Osteoblast (primary cell): ENCODE results near the gene IFNA6. TPM values are rescaled to one million over a fixed set of nuclear protein-coding genes. Genes with fewer than 3 reads are reported as not detected.

ENCODE experiments used
- DNase-seq: peaks from one replicate; pipeline ENCODE4 v3.0.0; 2011; ENCODE audit warnings: low spot score, mixed read lengths; ENCODE audit not compliant: insufficient read length; ENCODE audit errors: missing footprints
- H2AFZ ChIP-seq: 2 replicates; pipeline ENCODE4 v1.6.0; 2011; ENCODE audit warnings: mild to moderate bottlenecking, low read length
- H3K27ac ChIP-seq: 2 replicates; pipeline ENCODE4 v1.5.1; 2011; ENCODE audit warnings: mild to moderate bottlenecking, low read depth, low read length, moderate library complexity
- H3K27me3 ChIP-seq: 2 replicates; pipeline ENCODE4 v1.6.0; 2012; ENCODE audit warnings: mild to moderate bottlenecking, control low read depth, inconsistent platforms, low read length, moderate library complexity; ENCODE audit not compliant: insufficient read depth
- H3K36me3 ChIP-seq: 2 replicates; pipeline ENCODE4 v1.5.1; 2011; ENCODE audit warnings: mild to moderate bottlenecking, low read length, control low read depth, moderate library complexity; ENCODE audit not compliant: insufficient read depth
- H3K4me1 ChIP-seq: 2 replicates; pipeline ENCODE4 v1.5.1; 2011; ENCODE audit warnings: mild to moderate bottlenecking, low read length, control low read depth, moderate library complexity; ENCODE audit not compliant: insufficient read depth
- H3K4me2 ChIP-seq: 2 replicates; pipeline ENCODE4 v1.6.0; 2011; ENCODE audit warnings: mild to moderate bottlenecking, low read length; ENCODE audit not compliant: insufficient read depth
- H3K4me3 ChIP-seq: fragments of 200-600 bp; sonication (generic); 3 replicates; pipeline ENCODE4 v1.5.1; 2012; ENCODE audit warnings: mild to moderate bottlenecking, low read length, inconsistent platforms; ENCODE audit not compliant: insufficient read depth
- H3K79me2 ChIP-seq: 2 replicates; pipeline ENCODE4 v1.6.0; 2012; ENCODE audit warnings: mild to moderate bottlenecking, low read length, control low read depth, inconsistent platforms; ENCODE audit not compliant: insufficient read depth
- H3K9me3 ChIP-seq: 2 replicates; pipeline ENCODE4 v1.5.1; 2011; ENCODE audit warnings: low read depth, low read length, control low read depth
- H4K20me1 ChIP-seq: 2 replicates; pipeline ENCODE4 v1.6.0; 2012; ENCODE audit warnings: mild to moderate bottlenecking, low read length, control low read depth; ENCODE audit not compliant: insufficient read depth
- CTCF ChIP-seq: IDR thresholded peaks from 2 replicates; pipeline ENCODE4 v1.5.1; 2011; ENCODE audit warnings: mild to moderate bottlenecking, low read depth, low read length, moderate library complexity; ENCODE audit errors: extremely low read depth
- total RNA-seq: library from RNA; depleted of rRNA; stranded (reverse); fragments of >200 nt; gene quantifications from 2 replicates; pipeline ENCODE4 v1.2.3, GENCODE V29; 2012

Gene IFNA6
- total RNA-seq, 1 donor, result not detected

- H3K27me3 ChIP-seq, result peaks cover 32% of the 10 kb centered on the region
- no peak overlapping the region for H3K27ac ChIP-seq
- no peak overlapping the region for H2AFZ ChIP-seq
- H3K4me1 ChIP-seq, result no peaks in the 10 kb centered on the region
- no peak for TF ChIP-seq CTCF
- no peaks in the 10 kb centered on the region for H3K9me3 ChIP-seq
- H3K79me2 ChIP-seq, result no peaks in the 10 kb centered on the region
- H4K20me1 ChIP-seq, result no peaks in the 10 kb centered on the region
- H3K4me3 ChIP-seq, result no peak overlapping the region
- H3K36me3 ChIP-seq, result no peaks in the 10 kb centered on the region
- DNase-seq, result no peak
- H3K4me2 ChIP-seq, result peak overlapping the region; percentile 16
Measured at GRCh38 chr9:21316032-21316842, 34.5 kb downstream of the IFNA6 start.

- Histone ChIP-seq H4K20me1 (no peaks in the 10 kb centered on the region), H3K27me3 (peaks cover 42% of the 10 kb centered on the region)
Measured at GRCh38 chr9:21314152-21314551, 36.5 kb downstream of the IFNA6 start.

GRCh38 chr9:21311889-21312288 is 38.8 kb downstream of the IFNA6 start:
- TF ChIP-seq CTCF, result no peak
- no peak for DNase-seq

More at GRCh38 chr9:21314152-21314551, 36.5 kb downstream of the IFNA6 start:
- TF ChIP-seq CTCF, result no peak
- DNase-seq, result no peak
- H3K4me3 ChIP-seq, result no peak overlapping the region
- H3K36me3 ChIP-seq, result no peaks in the 10 kb centered on the region
- H3K4me1 ChIP-seq, result no peaks in the 10 kb centered on the region
- H3K27ac ChIP-seq, result no peak overlapping the region
- H3K9me3 ChIP-seq, result no peaks in the 10 kb centered on the region
- no peaks in the 10 kb centered on the region for H3K79me2 ChIP-seq
- H2AFZ ChIP-seq, result no peak overlapping the region
- no peak overlapping the region for H3K4me2 ChIP-seq

GRCh38 chr9:21305213-21305612 is 45.5 kb downstream of the IFNA6 start, which contains the start of gene IFNA5:
Gene IFNA5, minus strand, starts transcription at chr9:21305313. Its CDS starts 57 bp downstream, at chr9:21305256.
- Histone ChIP-seq H3K4me3 (no peak within 1 kb of the TSS), H3K27me3 (peaks cover 63% of the 10 kb centered on the region)
- TF ChIP-seq CTCF, result no peak

More at GRCh38 chr9:21311889-21312288, 38.8 kb downstream of the IFNA6 start:
- Histone ChIP-seq H3K4me1 (no peaks in the 10 kb centered on the region), H3K27me3 (peaks cover 53% of the 10 kb centered on the region), H3K36me3 (no peaks in the 10 kb centered on the region), H3K4me3 (no peak overlapping the region), H3K27ac (no peak overlapping the region), H4K20me1 (no peaks in the 10 kb centered on the region), H2AFZ (no peak overlapping the region), H3K9me3 (no peaks in the 10 kb centered on the region), H3K79me2 (no peaks in the 10 kb centered on the region), H3K4me2 (no peak overlapping the region)

More at GRCh38 chr9:21305213-21305612, 45.5 kb downstream of the IFNA6 start, which contains the start of gene IFNA5:
- Histone ChIP-seq H2AFZ (no peak within 1 kb of the TSS), H4K20me1 (no peaks in the 10 kb centered on the region), H3K9me3 (no peaks in the 10 kb centered on the region), H3K36me3 (no peaks in the 10 kb centered on the region), H3K79me2 (no peaks in the 10 kb centered on the region), H3K27ac (no peak within 1 kb of the TSS), H3K4me2 (no peak within 1 kb of the TSS), H3K4me1 (no peaks in the 10 kb centered on the region)
- DNase-seq, result no peak
